Keratinocyte (primary cell): ENCODE data around the gene TBPL2.

Experiments
- EZH2 ChIP-seq: IDR thresholded peaks from one replicate; pipeline ENCODE4 v1.6.1; 2012; ENCODE audit warnings: inconsistent platforms, mild to moderate bottlenecking, low read length, moderate library complexity
- TF ChIP-seq, protein P1 (sequence below), 3 experiments: IDR thresholded peaks in 1 of 3; conservative IDR thresholded peaks in 1 of 3; optimal IDR thresholded peaks in 1 of 3; 2 replicates in 2 of 3; 3 replicates in 1 of 3; pipeline versions ENCODE3 to v1.5.1; 2011; ENCODE audit warnings: low read length in 3 of 3, mild to moderate bottlenecking in 3 of 3, moderate library complexity in 2 of 3, control low read depth in 1 of 3, inconsistent platforms in 1 of 3; ENCODE audit not compliant: insufficient read depth in 2 of 3; ENCODE audit errors: extremely low read depth in 1 of 3

DNA sequence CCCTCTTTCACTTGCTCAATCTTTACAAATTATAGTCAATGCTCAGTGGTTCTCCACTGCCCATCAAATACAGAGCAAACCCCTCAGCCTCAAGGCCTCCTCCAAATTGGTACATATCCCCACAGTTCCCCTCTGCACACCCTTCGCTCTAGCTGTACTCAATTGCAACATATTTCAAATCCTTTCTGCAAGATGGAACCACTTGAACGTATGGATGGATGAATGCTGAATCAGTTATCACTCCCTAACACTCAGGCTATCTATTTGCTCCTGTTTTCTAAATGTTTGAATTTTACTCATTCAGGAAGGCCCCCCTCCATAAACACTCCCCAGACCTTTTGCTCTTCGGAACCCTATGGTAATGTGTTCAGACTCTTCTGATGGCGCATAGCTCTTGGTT lies 53.3 kb downstream of the TBPL2 start:
- TF ChIP-seq EZH2 = no peak
- TF ChIP-seq, protein P1, sequence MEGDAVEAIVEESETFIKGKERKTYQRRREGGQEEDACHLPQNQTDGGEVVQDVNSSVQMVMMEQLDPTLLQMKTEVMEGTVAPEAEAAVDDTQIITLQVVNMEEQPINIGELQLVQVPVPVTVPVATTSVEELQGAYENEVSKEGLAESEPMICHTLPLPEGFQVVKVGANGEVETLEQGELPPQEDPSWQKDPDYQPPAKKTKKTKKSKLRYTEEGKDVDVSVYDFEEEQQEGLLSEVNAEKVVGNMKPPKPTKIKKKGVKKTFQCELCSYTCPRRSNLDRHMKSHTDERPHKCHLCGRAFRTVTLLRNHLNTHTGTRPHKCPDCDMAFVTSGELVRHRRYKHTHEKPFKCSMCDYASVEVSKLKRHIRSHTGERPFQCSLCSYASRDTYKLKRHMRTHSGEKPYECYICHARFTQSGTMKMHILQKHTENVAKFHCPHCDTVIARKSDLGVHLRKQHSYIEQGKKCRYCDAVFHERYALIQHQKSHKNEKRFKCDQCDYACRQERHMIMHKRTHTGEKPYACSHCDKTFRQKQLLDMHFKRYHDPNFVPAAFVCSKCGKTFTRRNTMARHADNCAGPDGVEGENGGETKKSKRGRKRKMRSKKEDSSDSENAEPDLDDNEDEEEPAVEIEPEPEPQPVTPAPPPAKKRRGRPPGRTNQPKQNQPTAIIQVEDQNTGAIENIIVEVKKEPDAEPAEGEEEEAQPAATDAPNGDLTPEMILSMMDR (optimal IDR thresholded peaks at IDR 0.05 in 1 of 3, IDR thresholded peaks at IDR 0.05 in 1 of 3, conservative IDR thresholded peaks at IDR 0.05 in 1 of 3; ENCODE audit: extremely low read depth in 1 of 3, insufficient read depth in 2 of 3, low read length in 3 of 3) = no peak
